Camera-type eye (tissue), 1 donor: ENCODE data around the gene OR8S1. TPM values are rescaled to one million over a fixed set of nuclear protein-coding genes. Genes with fewer than 3 reads are reported as not detected.

Experiments used
- total RNA-seq: library from RNA; depleted of rRNA; stranded (reverse); fragments of >200 nt; gene quantifications from one replicate; pipeline ENCODE4 v1.2.3, GENCODE V29; 2014

The OR8S1 gene, protein sequence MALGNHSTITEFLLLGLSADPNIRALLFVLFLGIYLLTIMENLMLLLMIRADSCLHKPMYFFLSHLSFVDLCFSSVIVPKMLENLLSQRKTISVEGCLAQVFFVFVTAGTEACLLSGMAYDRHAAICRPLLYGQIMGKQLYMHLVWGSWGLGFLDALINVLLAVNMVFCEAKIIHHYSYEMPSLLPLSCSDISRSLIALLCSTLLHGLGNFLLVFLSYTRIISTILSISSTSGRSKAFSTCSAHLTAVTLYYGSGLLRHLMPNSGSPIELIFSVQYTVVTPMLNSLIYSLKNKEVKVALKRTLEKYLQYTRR
- total RNA-seq = not detected

DNA sequence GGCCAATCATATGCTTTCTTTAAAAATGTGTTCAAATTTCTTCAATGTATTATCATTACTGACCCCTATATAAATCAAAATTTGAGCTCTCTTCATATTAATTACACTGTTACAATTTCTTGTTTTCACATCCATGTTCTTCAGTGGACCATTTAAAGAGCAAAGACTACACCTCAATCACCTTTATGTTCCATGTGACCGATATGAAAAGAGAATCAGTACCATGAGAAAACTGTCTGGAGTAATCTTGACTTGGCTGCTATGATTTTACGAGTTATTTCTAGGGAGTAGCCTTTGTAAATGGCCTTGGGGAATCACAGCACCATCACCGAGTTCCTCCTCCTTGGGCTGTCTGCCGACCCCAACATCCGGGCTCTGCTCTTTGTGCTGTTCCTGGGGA lies at the start of gene OR8S1:
TSS of gene OR8S1 (plus strand) at position 301 of the 400 bp plus-strand sequence. CDS start at position 301, 0 bp downstream.

DNA sequence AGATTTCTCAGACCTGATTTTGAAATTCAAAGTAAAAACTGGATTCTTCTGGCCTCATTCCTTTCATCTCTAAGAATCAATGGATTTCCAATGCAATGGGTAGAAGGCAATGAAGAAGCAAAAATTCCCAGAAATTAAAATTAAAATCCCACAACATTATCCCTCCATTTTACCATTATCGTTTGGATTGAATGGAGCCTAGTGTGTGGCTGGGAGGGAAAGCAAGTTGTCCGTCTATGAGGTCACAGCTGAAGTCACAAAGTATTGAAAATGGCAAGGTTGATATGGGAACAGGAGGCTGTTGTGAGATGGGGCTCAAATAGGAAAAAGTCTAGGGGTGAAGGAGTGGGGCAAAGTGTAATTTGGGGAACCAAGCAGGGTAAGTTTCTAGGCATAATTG lies 43.2 kb upstream of the OR8S1 start, which contains the start of gene C12orf54:
TSS of gene C12orf54 (plus strand) at position 301 of the 400 bp plus-strand sequence. CDS start 799 bp downstream, outside the sequence.

DNA sequence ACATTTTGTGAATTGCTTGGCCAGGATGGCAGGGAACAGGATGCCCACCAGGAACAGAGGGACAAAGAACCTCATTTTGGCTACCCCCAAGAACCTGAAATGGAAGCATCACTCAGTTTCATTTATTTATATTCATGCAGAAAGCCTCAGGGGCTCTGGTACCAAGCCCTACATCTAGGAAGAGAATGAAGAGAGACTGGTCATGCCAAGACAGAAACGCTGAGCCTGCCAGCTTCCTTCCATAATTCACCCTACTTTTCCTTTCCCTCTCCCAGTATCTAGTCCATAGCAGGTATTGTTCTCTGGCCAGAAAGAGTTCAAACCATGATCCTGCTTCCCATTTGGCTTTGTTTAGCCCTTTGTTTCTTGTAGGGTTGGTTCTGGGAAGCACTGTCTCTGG lies 44.5 kb downstream of the OR8S1 start, which contains the start of gene LALBA:
TSS of gene LALBA (minus strand) at position 101 of the 400 bp plus-strand sequence. CDS start at position 75, 26 bp downstream.

Other genes starting within 250 kb of the OR8S1 start
- 51.1 TPM for gene ZNF641, start 174.7 kb upstream of the OR8S1 start, total RNA-seq
- gene ANP32D, start 53.1 kb upstream of the OR8S1 start, total RNA-seq = not detected
- not detected for gene C12orf54, start 43.1 kb upstream of the OR8S1 start, total RNA-seq
- gene LALBA, start 44.4 kb downstream of the OR8S1 start, total RNA-seq = not detected
- gene KANSL2, start 156.6 kb downstream of the OR8S1 start, total RNA-seq = 95.5 TPM
- 43.7 TPM for gene CCNT1, start 191.1 kb downstream of the OR8S1 start, total RNA-seq